ENCODE data around the gene PYROXD2. TPM values are rescaled to one million over a fixed set of nuclear protein-coding genes. Genes with fewer than 3 reads are reported as not detected.

PYROXD2 gene
- polyA plus RNA-seq, 1 of the 3 experiments (the other 2 are of a cell fraction), result 26.7 TPM

DNA sequence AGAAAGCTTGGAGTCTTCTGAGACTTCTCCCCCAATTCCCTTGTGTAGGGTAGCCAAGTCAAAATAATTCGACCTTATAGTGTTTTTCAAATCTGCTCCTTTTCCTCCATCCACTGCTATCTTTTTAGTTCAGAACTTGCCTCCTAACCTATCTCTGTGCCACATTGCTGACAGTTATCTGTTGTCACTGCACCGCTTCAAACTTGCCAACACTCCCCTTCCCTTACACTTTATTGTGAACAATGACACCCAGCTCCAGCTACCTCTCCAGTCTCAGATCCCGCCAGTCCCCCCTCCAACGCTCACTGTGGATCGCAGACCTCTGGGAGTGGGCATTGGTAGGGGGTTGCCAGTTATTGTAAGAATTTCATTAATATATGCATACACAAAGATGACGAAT, 48.0 kb upstream of the PYROXD2 start:
- H3K36me3 ChIP-seq (replicated peaks in 1 of 2; ENCODE audit: control insufficient read depth in 1 of 2, insufficient read depth in 2 of 2, low read length in 1 of 2), result no peaks in the 10 kb centered on the region
- WGBS (ENCODE audit: low lambda C conversion rate), result 82% methylated on average over 6 of the region's 6 CpGs
- no peak overlapping the region for H3K9ac ChIP-seq
- H3K27me3 ChIP-seq (ENCODE audit: insufficient read depth), result no peaks in the 10 kb centered on the region
- no peaks in the 10 kb centered on the region for H3K9me2 ChIP-seq
- H3K4me1 ChIP-seq (ENCODE audit: control insufficient read depth in 1 of 2, insufficient read depth in 2 of 2, low read depth in 1 of 2, low read length in 1 of 2), result peaks cover 0 to 17% of the 10 kb centered on the region in 2 experiments; a peak in 2 of 4 replicates
- no peak overlapping the region for H3K4me3 ChIP-seq (ENCODE audit: low read depth in 2 of 2, low read length in 1 of 2)
- H3F3A ChIP-seq (replicated peaks; ENCODE audit: insufficient read depth), result peaks cover 4% of the 10 kb centered on the region
- no peak overlapping the region for H3K27ac ChIP-seq (ENCODE audit: low read depth in 2 of 2, low read length in 1 of 2)
- H2AFZ ChIP-seq (ENCODE audit: low read depth), result no peak overlapping the region
- no peaks in the 10 kb centered on the region for H3K79me2 ChIP-seq (ENCODE audit: insufficient read depth)
- H3K4me2 ChIP-seq, result no peak overlapping the region
- no peaks in the 10 kb centered on the region for H3K9me3 ChIP-seq
- ChIA-PET CTCF (no interaction called here), POLR2A (no interaction called here)
- no peak for DNase-seq
- no peaks in the 10 kb centered on the region for H4K20me1 ChIP-seq (ENCODE audit: insufficient read depth)
- TF ChIP-seq GATA2 (CRISPR knock-in tag; IDR thresholded peaks at IDR 0.05) (no peak), MEF2A (IDR thresholded peaks at IDR 0.05; ENCODE audit: borderline replicate concordance, low read depth) (no peak), MXI1 (IDR thresholded peaks at IDR 0.05; ENCODE audit: low read depth, low read length) (no peak), RXRA (IDR thresholded peaks at IDR 0.05; ENCODE audit: borderline replicate concordance, low read depth) (no peak), RFX5 (IDR thresholded peaks at IDR 0.05; ENCODE audit: low read length) (no peak), YY1 (IDR thresholded peaks at IDR 0.05; ENCODE audit: low read depth) (no peak), JUND (IDR thresholded peaks at IDR 0.05) (no peak), GABPA (IDR thresholded peaks at IDR 0.05; ENCODE audit: low read depth) (no peak), POLR2AphosphoS5 (IDR thresholded peaks at IDR 0.05; ENCODE audit: low read depth, low read length) (no peak), FOXJ3 (CRISPR knock-in tag; IDR thresholded peaks at IDR 0.05) (no peak)
- TF ChIP-seq, protein P1, sequence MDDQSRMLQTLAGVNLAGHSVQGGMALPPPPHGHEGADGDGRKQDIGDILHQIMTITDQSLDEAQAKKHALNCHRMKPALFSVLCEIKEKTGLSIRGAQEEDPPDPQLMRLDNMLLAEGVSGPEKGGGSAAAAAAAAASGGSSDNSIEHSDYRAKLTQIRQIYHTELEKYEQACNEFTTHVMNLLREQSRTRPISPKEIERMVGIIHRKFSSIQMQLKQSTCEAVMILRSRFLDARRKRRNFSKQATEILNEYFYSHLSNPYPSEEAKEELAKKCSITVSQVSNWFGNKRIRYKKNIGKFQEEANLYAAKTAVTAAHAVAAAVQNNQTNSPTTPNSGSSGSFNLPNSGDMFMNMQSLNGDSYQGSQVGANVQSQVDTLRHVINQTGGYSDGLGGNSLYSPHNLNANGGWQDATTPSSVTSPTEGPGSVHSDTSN (IDR thresholded peaks at IDR 0.05), result no peak
- TF ChIP-seq, protein P2, sequence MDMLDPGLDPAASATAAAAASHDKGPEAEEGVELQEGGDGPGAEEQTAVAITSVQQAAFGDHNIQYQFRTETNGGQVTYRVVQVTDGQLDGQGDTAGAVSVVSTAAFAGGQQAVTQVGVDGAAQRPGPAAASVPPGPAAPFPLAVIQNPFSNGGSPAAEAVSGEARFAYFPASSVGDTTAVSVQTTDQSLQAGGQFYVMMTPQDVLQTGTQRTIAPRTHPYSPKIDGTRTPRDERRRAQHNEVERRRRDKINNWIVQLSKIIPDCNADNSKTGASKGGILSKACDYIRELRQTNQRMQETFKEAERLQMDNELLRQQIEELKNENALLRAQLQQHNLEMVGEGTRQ (IDR thresholded peaks at IDR 0.05; ENCODE audit: borderline replicate concordance, low read depth, low read length), result no peak
- TF ChIP-seq, protein P3, sequence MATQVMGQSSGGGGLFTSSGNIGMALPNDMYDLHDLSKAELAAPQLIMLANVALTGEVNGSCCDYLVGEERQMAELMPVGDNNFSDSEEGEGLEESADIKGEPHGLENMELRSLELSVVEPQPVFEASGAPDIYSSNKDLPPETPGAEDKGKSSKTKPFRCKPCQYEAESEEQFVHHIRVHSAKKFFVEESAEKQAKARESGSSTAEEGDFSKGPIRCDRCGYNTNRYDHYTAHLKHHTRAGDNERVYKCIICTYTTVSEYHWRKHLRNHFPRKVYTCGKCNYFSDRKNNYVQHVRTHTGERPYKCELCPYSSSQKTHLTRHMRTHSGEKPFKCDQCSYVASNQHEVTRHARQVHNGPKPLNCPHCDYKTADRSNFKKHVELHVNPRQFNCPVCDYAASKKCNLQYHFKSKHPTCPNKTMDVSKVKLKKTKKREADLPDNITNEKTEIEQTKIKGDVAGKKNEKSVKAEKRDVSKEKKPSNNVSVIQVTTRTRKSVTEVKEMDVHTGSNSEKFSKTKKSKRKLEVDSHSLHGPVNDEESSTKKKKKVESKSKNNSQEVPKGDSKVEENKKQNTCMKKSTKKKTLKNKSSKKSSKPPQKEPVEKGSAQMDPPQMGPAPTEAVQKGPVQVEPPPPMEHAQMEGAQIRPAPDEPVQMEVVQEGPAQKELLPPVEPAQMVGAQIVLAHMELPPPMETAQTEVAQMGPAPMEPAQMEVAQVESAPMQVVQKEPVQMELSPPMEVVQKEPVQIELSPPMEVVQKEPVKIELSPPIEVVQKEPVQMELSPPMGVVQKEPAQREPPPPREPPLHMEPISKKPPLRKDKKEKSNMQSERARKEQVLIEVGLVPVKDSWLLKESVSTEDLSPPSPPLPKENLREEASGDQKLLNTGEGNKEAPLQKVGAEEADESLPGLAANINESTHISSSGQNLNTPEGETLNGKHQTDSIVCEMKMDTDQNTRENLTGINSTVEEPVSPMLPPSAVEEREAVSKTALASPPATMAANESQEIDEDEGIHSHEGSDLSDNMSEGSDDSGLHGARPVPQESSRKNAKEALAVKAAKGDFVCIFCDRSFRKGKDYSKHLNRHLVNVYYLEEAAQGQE (IDR thresholded peaks at IDR 0.05; ENCODE audit: low read depth, low read length), result no peak
- TF ChIP-seq, protein P4, sequence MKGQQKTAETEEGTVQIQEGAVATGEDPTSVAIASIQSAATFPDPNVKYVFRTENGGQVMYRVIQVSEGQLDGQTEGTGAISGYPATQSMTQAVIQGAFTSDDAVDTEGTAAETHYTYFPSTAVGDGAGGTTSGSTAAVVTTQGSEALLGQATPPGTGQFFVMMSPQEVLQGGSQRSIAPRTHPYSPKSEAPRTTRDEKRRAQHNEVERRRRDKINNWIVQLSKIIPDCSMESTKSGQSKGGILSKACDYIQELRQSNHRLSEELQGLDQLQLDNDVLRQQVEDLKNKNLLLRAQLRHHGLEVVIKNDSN (IDR thresholded peaks at IDR 0.05; ENCODE audit: borderline replicate concordance, low read depth), result no peak
